ENCODE results near the gene NRN1L.

The NRN1L gene

DNA sequence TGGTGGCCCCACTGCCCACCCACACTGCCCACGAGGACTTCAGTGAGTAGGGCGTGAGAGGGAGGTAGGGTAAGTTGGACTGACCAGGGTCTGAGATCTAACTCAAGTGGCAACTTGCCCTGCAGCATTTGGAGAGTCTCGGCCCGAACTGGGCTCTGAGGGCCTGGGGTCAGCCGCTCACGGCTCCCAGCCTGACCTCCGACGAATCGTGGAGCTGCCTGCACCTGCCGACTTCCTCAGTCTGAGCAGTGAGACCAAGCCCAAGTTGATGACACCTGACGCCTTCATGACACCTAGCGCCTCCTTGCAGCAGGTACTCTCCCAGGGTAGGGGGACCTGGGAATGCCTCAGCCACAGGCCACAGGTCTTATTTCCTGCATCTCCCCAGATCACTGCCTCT is 5.2 kb upstream of the NRN1L start:
- no peak overlapping the region for H3K9ac ChIP-seq (ENCODE audit: low read length)
- H3K4me1 ChIP-seq (ENCODE audit: control insufficient read depth, insufficient read depth, low read length): peaks cover 3% of the 10 kb centered on the region
- H3K4me3 ChIP-seq (ENCODE audit: low read length): no peak overlapping the region
- no peaks in the 10 kb centered on the region for H3K27me3 ChIP-seq (ENCODE audit: control insufficient read depth, insufficient read depth, low read length)
- peaks cover 80% of the 10 kb centered on the region for H3K36me3 ChIP-seq (ENCODE audit: control insufficient read depth, insufficient read depth, low read length)
- H3K27ac ChIP-seq (ENCODE audit: low read depth, low read length): no peak overlapping the region

DNA sequence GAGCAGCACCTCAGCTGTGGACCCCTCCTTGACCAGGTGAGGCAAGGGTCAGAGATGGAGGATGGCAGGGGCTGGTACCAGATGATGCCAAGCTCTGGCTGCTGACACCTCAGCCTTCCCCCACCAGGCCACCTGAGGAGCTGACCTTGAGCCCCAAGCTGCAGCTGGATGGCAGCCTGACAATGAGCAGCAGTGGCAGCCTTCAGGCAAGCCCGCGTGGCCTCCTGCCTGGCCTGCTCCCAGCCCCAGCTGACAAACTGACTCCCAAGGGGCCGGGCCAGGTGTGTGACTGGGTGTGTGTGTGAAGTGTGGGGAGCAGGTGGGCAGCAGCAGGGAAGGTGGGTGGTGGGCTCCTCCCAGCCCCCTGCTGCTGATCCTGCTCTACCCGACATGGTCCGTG is 4.7 kb upstream of the NRN1L start:
- Histone ChIP-seq H3K27me3 (ENCODE audit: control insufficient read depth, insufficient read depth, low read length) (no peaks in the 10 kb centered on the region), H3K36me3 (ENCODE audit: control insufficient read depth, insufficient read depth, low read length) (peaks cover 80% of the 10 kb centered on the region), H3K9ac (ENCODE audit: low read length) (no peak overlapping the region), H3K4me1 (ENCODE audit: control insufficient read depth, insufficient read depth, low read length) (peaks cover 3% of the 10 kb centered on the region), H3K27ac (ENCODE audit: low read depth, low read length) (no peak overlapping the region), H3K4me3 (ENCODE audit: low read length) (no peak overlapping the region)

DNA sequence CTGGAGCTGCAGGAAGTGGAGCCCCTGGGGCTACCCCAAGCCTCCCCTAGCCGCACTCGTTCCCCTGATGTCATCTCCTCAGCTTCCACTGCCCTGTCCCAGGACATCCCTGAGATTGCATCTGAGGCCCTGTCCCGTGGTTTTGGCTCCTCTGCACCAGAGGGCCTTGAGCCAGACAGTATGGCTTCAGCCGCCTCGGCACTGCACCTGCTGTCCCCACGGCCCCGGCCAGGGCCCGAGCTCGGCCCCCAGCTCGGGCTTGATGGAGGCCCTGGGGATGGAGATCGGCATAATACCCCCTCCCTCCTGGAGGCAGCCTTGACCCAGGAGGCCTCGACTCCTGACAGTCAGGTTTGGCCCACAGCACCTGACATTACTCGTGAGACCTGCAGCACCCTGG is 4.1 kb upstream of the NRN1L start:
- Histone ChIP-seq H3K36me3 (ENCODE audit: control insufficient read depth, insufficient read depth, low read length) (peaks cover 80% of the 10 kb centered on the region), H3K4me3 (ENCODE audit: low read length) (no peak overlapping the region), H3K27ac (ENCODE audit: low read depth, low read length) (no peak overlapping the region), H3K4me1 (ENCODE audit: control insufficient read depth, insufficient read depth, low read length) (peaks cover 3% of the 10 kb centered on the region), H3K9ac (ENCODE audit: low read length) (no peak overlapping the region), H3K27me3 (ENCODE audit: control insufficient read depth, insufficient read depth, low read length) (no peaks in the 10 kb centered on the region)

DNA sequence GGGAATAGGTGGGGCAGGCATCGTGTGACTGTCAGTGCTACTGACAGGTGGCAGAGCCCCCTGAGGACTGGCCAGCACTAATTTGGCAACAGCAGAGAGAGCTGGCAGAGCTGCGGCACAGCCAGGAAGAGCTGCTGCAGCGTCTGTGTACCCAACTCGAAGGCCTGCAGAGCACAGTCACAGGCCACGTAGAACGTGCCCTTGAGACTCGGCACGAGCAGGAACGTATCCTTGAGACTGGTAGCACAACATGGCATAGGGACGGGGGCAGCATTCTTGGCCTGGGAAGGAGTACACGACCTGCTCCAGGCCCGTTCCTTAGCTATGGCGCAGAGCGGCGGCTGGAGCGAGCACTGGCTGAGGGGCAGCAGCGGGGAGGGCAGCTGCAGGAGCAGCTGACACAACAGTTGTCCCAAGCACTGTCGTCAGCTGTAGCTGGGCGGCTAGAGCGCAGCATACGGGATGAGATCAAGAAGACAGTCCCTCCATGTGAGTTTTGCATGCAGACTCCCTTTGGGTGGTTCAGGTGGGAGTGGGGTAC is 3.0 kb upstream of the NRN1L start:
- H3K4me1 ChIP-seq (ENCODE audit: control insufficient read depth, insufficient read depth, low read length): peaks cover 3% of the 10 kb centered on the region
- H3K4me3 ChIP-seq (ENCODE audit: low read length): no peak overlapping the region
- no peak overlapping the region for H3K9ac ChIP-seq (ENCODE audit: low read length)
- H3K36me3 ChIP-seq (ENCODE audit: control insufficient read depth, insufficient read depth, low read length): peaks cover 73% of the 10 kb centered on the region
- no peaks in the 10 kb centered on the region for H3K27me3 ChIP-seq (ENCODE audit: control insufficient read depth, insufficient read depth, low read length)
- no peak overlapping the region for H3K27ac ChIP-seq (ENCODE audit: low read depth, low read length)

DNA sequence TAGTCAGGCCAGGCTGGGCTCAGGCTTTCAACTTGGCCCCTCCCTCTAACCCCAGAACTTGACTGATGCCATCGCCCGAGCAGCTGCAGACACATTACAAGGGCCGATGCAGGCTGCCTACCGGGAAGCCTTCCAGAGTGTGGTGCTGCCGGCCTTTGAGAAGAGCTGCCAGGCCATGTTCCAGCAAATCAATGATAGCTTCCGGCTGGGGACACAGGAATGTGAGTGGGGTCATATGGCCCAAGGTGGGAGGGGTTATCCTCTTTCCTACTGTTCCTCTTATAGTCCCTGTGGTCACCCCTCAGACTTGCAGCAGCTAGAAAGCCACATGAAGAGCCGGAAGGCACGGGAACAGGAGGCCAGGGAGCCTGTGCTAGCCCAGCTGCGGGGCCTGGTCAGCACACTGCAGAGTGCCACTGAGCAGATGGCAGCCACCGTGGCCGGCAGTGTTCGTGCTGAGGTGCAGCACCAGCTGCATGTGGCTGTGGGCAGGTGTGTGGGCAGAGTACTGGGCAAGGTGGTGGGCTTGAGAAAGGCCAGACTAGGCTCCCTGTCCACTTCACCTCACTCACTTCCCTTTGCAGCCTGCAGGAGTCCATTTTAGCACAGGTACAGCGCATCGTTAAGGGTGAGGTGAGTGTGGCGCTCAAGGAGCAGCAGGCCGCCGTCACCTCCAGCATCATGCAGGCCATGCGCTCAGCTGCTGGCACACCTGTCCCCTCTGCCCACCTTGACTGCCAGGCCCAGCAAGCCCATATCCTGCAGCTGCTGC is 2.1 kb upstream of the NRN1L start:
- Histone ChIP-seq H3K27ac (ENCODE audit: low read depth, low read length) (no peak overlapping the region), H3K27me3 (ENCODE audit: control insufficient read depth, insufficient read depth, low read length) (no peaks in the 10 kb centered on the region), H3K9ac (ENCODE audit: low read length) (no peak overlapping the region), H3K36me3 (ENCODE audit: control insufficient read depth, insufficient read depth, low read length) (peaks cover 65% of the 10 kb centered on the region), H3K4me1 (ENCODE audit: control insufficient read depth, insufficient read depth, low read length) (peaks cover 3% of the 10 kb centered on the region), H3K4me3 (ENCODE audit: low read length) (no peak overlapping the region)

DNA sequence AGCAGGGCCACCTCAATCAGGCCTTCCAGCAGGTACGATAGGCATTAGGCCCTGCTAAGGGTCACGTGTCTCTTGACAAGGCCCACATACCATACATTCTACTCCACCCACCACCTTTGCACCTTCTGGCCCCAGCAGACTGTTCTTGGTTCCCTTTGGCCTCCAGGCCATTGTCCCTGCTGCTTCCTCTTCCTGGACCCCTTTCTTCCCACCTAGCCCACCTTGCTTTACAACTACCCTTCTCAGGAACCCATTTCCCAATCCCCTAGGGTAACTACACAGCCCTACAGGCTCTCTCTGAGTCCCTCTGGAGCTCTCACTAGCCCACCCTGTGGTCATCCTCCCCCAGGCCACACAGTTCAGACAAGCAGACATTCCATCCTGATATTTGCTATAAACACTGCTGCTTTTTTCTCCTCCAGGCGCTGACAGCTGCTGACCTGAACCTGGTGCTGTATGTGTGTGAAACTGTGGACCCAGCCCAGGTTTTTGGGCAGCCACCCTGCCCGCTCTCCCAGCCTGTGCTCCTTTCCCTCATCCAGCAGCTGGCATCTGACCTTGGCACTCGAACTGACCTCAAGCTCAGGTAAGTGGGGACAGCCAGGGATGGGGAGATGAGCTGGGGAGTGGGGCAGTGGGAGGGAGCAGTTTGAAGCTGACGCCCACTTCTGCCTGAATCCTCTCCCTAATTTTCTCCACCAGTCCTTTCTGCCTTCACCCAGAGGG is 1.4 kb upstream of the NRN1L start:
- H3K4me3 ChIP-seq (ENCODE audit: low read length): no peak overlapping the region
- H3K9ac ChIP-seq (ENCODE audit: low read length): no peak overlapping the region
- peaks cover 57% of the 10 kb centered on the region for H3K36me3 ChIP-seq (ENCODE audit: control insufficient read depth, insufficient read depth, low read length)
- peaks cover 3% of the 10 kb centered on the region for H3K4me1 ChIP-seq (ENCODE audit: control insufficient read depth, insufficient read depth, low read length)
- no peak overlapping the region for H3K27ac ChIP-seq (ENCODE audit: low read depth, low read length)
- H3K27me3 ChIP-seq (ENCODE audit: control insufficient read depth, insufficient read depth, low read length): no peaks in the 10 kb centered on the region

DNA sequence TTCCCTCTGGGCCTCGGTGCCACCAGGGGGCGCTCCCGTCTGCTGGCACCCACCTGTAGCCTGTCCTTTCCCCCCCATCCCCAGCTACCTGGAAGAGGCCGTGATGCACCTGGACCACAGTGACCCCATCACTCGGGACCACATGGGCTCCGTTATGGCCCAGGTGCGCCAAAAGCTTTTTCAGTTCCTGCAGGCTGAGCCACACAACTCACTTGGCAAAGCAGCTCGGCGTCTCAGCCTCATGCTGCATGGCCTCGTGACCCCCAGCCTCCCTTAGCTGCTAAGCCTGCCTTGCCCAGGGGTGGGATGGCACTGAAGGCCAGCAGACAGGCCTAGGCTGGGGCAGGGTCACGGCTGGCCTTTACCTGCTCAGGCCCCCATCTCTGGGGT is 818 bp upstream of the NRN1L start:
- peaks cover 3% of the 10 kb centered on the region for H3K4me1 ChIP-seq (ENCODE audit: control insufficient read depth, insufficient read depth, low read length)
- no peak overlapping the region for H3K4me3 ChIP-seq (ENCODE audit: low read length)
- no peaks in the 10 kb centered on the region for H3K27me3 ChIP-seq (ENCODE audit: control insufficient read depth, insufficient read depth, low read length)
- H3K9ac ChIP-seq (ENCODE audit: low read length): no peak overlapping the region
- peaks cover 51% of the 10 kb centered on the region for H3K36me3 ChIP-seq (ENCODE audit: control insufficient read depth, insufficient read depth, low read length)
- no peak overlapping the region for H3K27ac ChIP-seq (ENCODE audit: low read depth, low read length)

DNA sequence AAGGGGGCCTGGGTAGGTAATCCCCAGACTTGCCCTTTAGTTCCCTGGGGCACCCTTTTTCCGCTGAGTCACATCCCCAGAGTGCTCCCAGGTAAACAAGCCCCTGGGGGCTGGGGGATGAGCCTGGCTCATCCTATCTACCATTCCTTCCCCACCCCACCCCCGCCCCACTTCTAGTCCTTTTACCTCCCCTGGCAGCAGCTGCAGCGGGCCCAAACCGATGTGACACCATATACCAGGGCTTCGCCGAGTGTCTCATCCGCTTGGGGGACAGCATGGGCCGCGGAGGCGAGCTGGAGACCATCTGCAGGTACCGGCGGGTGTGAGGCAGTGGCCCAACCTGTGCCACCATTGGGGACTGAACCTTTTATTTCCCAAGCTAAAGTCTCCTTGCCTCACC is 860 bp downstream of the NRN1L start:
- peaks cover 3% of the 10 kb centered on the region for H3K4me1 ChIP-seq (ENCODE audit: control insufficient read depth, insufficient read depth, low read length)
- peaks cover 36% of the 10 kb centered on the region for H3K36me3 ChIP-seq (ENCODE audit: control insufficient read depth, insufficient read depth, low read length)
- H3K27ac ChIP-seq (ENCODE audit: low read depth, low read length): no peak overlapping the region
- no peak overlapping the region for H3K4me3 ChIP-seq (ENCODE audit: low read length)
- H3K27me3 ChIP-seq (ENCODE audit: control insufficient read depth, insufficient read depth, low read length): no peaks in the 10 kb centered on the region
- no peak overlapping the region for H3K9ac ChIP-seq (ENCODE audit: low read length)

DNA sequence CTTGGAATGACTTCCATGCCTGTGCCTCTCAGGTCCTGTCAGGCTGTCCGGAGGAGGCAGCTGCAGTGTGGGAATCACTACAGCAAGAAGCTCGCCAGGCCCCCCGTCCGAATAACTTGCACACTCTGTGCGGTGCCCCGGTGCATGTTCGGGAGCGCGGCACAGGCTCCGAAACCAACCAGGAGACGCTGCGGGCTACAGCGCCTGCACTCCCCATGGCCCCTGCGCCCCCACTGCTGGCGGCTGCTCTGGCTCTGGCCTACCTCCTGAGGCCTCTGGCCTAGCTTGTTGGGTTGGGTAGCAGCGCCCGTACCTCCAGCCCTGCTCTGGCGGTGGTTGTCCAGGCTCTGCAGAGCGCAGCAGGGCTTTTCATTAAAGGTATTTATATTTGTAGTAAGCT is 1.3 kb downstream of the NRN1L start:
- no peaks in the 10 kb centered on the region for H3K27me3 ChIP-seq (ENCODE audit: control insufficient read depth, insufficient read depth, low read length)
- no peak overlapping the region for H3K9ac ChIP-seq (ENCODE audit: low read length)
- no peak overlapping the region for H3K27ac ChIP-seq (ENCODE audit: low read depth, low read length)
- peaks cover 3% of the 10 kb centered on the region for H3K4me1 ChIP-seq (ENCODE audit: control insufficient read depth, insufficient read depth, low read length)
- peaks cover 31% of the 10 kb centered on the region for H3K36me3 ChIP-seq (ENCODE audit: control insufficient read depth, insufficient read depth, low read length)
- no peak overlapping the region for H3K4me3 ChIP-seq (ENCODE audit: low read length)

DNA sequence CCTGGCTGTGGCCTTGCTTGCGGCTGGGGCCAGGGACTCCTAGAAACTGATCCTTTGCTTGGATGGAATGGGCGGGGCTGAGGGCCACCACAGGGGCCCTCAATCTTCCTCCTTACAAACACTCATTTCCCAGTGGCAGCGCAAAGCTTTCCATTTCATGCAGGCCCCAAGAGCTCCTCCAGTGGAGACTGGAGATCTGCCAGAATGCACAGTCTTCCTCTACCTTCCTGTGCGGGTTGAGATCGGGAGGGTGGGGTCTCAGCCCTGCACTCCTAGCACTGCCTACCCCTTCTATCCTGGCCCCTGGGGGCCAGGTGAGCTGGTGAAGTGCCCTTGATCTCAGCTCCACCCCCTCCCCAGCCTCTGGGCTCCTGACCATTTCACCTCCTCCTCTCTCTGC is 1.7 kb downstream of the NRN1L start:
- peaks cover 27% of the 10 kb centered on the region for H3K36me3 ChIP-seq (ENCODE audit: control insufficient read depth, insufficient read depth, low read length)
- H3K9ac ChIP-seq (ENCODE audit: low read length): no peak overlapping the region
- H3K4me1 ChIP-seq (ENCODE audit: control insufficient read depth, insufficient read depth, low read length): peaks cover 3% of the 10 kb centered on the region
- no peaks in the 10 kb centered on the region for H3K27me3 ChIP-seq (ENCODE audit: control insufficient read depth, insufficient read depth, low read length)
- H3K27ac ChIP-seq (ENCODE audit: low read depth, low read length): no peak overlapping the region
- H3K4me3 ChIP-seq (ENCODE audit: low read length): no peak overlapping the region

DNA sequence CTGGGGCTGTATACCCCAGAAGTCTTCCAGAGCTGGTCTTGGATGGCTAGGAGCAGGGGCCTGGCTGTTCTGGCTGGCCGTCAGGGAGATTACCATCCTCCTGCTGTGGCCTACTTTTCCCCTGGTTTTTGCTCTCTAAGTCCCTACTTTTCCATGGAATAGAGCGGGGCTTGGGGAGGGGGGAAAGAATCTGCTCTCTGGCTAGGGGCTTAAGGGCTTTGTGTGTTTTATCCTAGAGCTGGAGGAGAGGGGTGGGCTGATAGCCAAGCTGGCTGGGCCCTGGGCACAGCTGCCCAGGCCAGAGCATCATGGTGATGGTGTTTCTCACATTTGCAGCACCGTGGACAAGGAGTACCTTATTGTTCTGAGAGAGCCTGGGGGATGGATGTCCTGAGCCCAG is 3.6 kb downstream of the NRN1L start:
- H3K27ac ChIP-seq (ENCODE audit: low read depth, low read length): no peak overlapping the region
- peaks cover 8% of the 10 kb centered on the region for H3K36me3 ChIP-seq (ENCODE audit: control insufficient read depth, insufficient read depth, low read length)
- H3K4me1 ChIP-seq (ENCODE audit: control insufficient read depth, insufficient read depth, low read length): peaks cover 5% of the 10 kb centered on the region
- H3K4me3 ChIP-seq (ENCODE audit: low read length): no peak overlapping the region
- no peaks in the 10 kb centered on the region for H3K27me3 ChIP-seq (ENCODE audit: control insufficient read depth, insufficient read depth, low read length)
- no peak overlapping the region for H3K9ac ChIP-seq (ENCODE audit: low read length)

DNA sequence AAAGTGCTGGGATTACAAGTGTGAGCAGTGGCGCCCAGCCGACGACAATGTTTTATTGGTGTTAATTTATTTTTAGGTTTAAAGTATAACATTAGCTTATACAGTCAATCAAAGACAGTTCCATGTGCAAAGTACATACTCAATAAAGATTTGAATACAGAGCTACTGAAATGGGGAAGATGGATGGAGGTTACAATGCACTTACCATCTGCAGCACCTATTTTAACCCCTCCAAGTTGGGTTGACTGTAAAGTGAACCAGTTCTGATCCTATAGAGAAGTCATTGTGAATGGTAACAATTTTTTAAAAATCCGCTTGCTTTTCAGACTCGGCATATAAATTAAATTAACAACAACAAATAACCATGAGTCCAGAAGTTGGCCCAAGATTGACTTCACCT is 7.7 kb downstream of the NRN1L start:
- no peak overlapping the region for H3K27ac ChIP-seq (ENCODE audit: low read depth, low read length)
- H3K36me3 ChIP-seq (ENCODE audit: control insufficient read depth, insufficient read depth, low read length): no peaks in the 10 kb centered on the region
- no peak overlapping the region for H3K9ac ChIP-seq (ENCODE audit: low read length)
- peaks cover 11% of the 10 kb centered on the region for H3K4me1 ChIP-seq (ENCODE audit: control insufficient read depth, insufficient read depth, low read length)
- H3K27me3 ChIP-seq (ENCODE audit: control insufficient read depth, insufficient read depth, low read length): no peaks in the 10 kb centered on the region
- H3K4me3 ChIP-seq (ENCODE audit: low read length): peak overlapping the region; percentile 53
